Fibroblast of villous mesenchyme (primary cell): ENCODE data around the gene OR6N1. TPM values are rescaled to one million over a fixed set of nuclear protein-coding genes. Genes with fewer than 3 reads are reported as not detected.

Experiments
- DNase-seq: peaks from one replicate; pipeline ENCODE4 v3.0.0-alpha.2; 2010; ENCODE audit warnings: low read depth
- H3K4me3 ChIP-seq: 2 replicates; pipeline ENCODE4 v1.5.1; 2011; ENCODE audit warnings: low read depth, mild to moderate bottlenecking, low read length
- total RNA-seq: library from RNA; depleted of rRNA; stranded (reverse); fragments of >200 nt; gene quantifications from 2 replicates; pipeline ENCODE4 v1.2.3, GENCODE V29; 2012
- TF ChIP-seq, protein P1 (sequence below): IDR thresholded peaks from 2 replicates; pipeline ENCODE4 v1.5.1; 2012; ENCODE audit warnings: low read depth, mild to moderate bottlenecking, low read length; ENCODE audit not compliant: insufficient read depth

OR6N1 gene
- total RNA-seq, 1 donor: not detected

DNA sequence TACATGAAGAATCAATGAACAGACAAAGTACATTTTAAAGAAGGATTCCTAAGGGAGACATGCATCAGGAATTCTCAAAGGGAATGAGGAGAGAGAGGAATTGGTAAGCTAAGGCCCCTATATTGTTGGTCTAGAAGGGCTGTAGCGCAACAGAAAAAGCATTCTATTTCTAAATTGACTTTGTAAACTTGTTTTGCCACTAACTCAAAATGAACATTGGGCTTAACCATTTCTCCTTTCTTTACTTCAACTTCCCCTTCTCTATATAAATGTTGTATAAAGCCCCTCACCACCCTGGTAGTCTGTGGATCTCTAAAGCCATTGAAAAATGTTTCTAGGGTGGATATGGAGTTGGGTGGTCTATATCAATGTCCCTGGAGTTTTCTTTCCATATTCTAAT, 29.4 kb upstream of the OR6N1 start:
- TF ChIP-seq, protein P1, sequence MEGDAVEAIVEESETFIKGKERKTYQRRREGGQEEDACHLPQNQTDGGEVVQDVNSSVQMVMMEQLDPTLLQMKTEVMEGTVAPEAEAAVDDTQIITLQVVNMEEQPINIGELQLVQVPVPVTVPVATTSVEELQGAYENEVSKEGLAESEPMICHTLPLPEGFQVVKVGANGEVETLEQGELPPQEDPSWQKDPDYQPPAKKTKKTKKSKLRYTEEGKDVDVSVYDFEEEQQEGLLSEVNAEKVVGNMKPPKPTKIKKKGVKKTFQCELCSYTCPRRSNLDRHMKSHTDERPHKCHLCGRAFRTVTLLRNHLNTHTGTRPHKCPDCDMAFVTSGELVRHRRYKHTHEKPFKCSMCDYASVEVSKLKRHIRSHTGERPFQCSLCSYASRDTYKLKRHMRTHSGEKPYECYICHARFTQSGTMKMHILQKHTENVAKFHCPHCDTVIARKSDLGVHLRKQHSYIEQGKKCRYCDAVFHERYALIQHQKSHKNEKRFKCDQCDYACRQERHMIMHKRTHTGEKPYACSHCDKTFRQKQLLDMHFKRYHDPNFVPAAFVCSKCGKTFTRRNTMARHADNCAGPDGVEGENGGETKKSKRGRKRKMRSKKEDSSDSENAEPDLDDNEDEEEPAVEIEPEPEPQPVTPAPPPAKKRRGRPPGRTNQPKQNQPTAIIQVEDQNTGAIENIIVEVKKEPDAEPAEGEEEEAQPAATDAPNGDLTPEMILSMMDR: no peak
- DNase-seq: no peak
- H3K4me3 ChIP-seq: no peak overlapping the region

DNA sequence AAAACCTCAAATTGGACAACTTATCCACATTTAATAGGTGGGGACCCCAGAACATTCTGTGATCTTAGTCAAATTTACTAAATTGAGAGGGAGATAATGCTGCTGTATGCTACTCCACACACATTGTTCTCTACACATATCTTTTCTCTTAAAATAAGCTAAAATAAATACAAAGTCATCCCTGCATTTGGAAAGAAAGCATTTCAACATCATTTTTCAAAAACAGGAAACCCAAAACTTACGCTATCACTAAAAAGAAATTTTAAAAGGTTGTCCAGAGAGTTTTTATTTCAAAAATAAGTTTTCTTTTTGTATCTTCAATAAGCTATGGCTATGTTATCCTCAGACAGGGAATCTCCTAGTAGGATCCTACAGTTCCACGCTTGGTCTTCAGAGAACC, 28.5 kb upstream of the OR6N1 start:
- H3K4me3 ChIP-seq: no peak overlapping the region
- TF ChIP-seq, protein P1: no peak
- no peak for DNase-seq

DNA sequence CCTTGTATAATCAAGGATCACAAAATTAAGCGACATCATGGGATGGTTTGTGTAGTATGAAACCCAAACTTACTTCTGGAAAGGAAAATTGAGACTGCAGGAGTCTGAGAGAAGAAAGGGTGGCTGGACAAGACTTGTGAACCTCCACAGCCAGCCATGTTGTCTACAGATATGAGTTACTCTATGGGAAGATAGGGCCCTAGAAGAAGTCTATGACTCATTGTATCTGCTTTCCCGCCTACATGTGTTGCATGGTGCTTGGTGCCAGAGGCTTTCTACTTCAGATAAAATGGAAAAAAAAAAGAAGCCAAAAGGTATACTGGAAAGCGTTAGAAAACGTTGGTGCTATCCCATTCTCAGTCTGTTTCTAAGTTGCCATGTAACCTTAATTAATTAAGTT, 27.7 kb upstream of the OR6N1 start:
- TF ChIP-seq, protein P1: no peak

DNA sequence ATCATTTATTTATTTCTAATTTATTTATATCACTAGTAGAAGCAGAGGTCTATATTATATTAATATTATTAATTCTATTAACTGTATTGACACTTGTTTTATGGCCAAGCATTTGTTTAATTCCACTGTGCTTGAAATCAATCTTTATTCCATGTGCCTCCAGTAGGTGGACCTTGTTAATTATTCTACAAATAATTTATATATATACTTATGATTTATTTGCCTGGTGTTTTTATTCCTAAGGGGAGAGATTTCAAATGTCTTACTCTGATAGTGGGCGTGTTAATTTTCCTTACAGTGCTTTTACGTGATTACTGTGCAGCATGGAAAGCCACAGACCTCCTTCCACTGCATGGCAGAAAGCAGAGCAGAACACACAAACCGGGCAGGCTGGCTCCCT, 26.5 kb upstream of the OR6N1 start:
- no peak overlapping the region for H3K4me3 ChIP-seq
- no peak for DNase-seq
- TF ChIP-seq, protein P1: peak; percentile 27

More for the DNA sequence above, 27.7 kb upstream of the OR6N1 start:
- no peak for DNase-seq
- H3K4me3 ChIP-seq: no peak overlapping the region

DNA sequence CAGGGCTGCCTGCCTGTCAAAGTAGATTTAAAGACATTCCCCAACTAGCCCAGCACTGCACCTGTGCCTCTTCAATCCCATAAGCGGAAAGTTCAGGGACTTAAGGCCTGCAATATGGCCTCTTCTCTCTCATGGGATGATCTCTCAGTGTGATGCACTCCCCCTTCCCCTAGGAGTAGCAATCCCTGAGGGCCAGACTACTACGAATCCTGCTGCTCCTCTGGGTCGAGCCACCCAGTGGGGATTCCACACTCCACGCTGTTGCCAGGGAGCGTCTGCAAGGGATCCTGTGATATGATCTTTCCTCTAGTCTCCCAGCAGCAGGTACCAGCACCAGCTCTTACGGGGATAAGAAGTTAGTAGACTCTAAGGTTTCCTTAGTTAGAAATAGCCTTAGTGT, 22.3 kb upstream of the OR6N1 start:
- TF ChIP-seq, protein P1: no peak
- no peak for DNase-seq
- no peak overlapping the region for H3K4me3 ChIP-seq

DNA sequence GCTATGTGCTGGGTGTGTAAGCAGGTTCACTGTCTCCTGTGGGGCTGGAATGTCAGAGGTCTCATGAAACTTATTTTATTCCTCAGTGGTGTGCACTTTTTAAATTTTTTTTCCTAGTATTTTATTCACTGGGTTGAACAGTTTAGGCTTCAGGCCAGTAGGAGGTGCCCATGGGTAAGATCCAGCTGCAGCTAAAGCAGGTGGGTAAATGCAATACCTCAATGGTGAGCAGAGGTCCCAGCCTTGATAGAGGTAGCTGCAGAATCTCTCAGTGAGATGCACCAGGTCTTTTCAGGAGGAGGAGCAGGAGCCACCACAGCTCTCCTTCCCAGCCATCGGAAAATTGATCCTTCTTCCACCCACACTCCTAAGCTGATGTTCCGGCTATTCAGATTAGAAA, 21.6 kb upstream of the OR6N1 start:
- DNase-seq: no peak
- no peak overlapping the region for H3K4me3 ChIP-seq
- TF ChIP-seq, protein P1: peak; percentile 60

DNA sequence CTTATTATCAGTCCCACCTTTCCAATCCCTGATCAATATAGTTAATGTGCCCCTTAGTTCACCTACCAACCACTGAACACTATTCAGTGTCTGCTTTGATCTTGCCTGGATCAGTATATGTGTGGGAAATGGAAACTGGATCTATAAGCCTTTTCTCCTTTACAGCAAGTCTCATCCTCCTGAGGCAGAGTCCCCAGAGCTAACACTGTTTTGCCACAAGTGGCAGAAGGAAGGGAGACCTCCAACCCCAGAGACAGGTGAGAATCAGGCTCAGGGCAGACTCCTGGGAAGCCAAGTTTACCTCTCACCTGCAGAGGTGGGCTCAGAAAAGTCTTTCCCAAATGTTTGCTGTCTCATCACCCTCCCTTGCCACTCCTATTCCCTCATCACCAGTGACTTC, 9.1 kb upstream of the OR6N1 start, which contains the start of gene OR6N2:
Gene OR6N2, minus strand, starts transcription at position 101 of the 400 bp plus-strand sequence. CDS start 3,569 bp downstream, outside the sequence.
- no peak for DNase-seq
- TF ChIP-seq, protein P1: no peak
- H3K4me3 ChIP-seq: no peak within 1 kb of the TSS
